NCI-H510A (cell line): ENCODE results near the gene EPN1.

Source experiments
- DNase-seq: peaks from one replicate; lab custom pipeline; 2025; lab: John Stamatoyannopoulos, UW

EPN1 gene

GRCh38 chr19:55646889-55647731 is 27.9 kb upstream of the EPN1 start:
- no peak for DNase-seq

- DNase-seq, result peak; percentile 50
These were observed 27.1 kb upstream of the EPN1 start, which contains the start of gene CCDC106 for GRCh38 chr19:55647732-55648584. CCDC106 (plus strand) TSS chr19:55648212; CDS start chr19:55649047, 835 bp downstream.

DNA sequence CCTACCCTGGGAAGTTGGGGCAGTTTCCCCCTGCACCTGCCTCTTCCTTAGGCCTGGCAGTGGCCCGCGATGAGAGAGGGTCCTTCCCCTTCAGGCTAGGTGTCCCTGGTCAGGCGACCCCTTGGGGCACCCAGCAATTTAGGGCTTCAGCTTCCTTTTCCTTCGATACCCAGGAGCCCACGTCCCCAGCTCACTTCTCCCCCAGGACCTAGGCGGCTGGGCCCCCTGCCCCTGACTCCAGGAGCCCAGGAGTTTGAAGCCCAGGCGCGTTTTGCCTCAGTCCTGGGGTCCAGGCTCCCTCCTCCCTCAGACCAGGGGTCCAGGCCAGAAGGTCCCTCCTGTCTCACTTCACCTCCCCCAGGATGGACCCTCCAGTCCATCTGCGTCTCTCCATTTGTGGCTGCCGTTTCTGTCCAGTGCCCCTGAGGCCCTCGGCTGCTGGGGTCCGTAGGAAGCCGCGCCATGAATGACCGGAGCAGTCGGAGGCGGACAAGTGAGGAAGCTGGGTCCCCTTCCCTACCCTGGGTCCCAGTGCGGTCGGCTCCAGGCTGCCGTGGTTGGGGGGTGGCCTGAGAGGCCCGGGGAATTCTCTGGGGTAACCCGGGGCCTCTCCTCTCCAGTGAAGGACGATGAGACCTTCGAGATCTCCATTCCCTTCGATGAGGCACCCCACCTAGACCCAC is 26.3 kb upstream of the EPN1 start:
- no peak for DNase-seq

DNA sequence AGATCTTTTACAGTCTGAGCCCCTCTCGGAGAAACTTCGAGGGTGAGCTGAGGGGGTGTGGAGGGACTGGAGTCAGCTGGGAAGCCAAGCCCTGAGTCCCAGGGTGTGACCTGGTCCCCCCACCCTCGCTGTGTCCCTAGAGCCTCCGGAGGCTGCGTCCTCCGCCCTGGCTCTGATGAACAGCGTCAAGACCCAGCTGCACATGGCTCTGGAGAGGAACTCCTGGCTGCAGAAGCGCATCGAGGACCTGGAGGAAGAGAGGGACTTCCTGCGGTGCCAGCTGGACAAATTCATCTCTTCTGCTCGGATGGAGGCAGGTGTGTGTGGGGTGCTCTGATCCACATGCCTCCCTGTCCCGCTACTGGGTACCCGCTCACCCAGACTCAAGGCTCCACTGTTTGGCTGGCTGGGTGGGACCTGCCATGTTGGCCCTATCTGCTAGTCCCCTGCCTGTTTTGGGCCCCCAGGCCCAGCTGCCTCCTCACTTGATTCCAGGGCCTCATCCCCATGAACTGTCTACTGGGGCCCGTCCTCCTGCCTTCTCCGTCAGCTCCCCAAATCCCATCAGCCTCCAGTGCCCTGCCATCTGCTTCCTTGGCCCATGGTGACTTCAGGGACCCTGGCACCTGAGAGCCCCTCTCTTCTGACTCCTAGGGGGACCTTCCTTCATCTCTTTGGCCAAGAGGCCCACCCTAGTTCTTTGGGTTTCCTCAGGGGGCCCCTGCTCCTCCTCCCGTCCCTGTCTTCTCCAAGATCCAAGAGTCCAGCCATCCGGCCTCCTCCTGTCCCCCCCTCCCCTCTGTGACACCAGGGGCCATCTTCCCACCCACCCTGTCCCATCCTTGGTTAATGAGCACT is 25.5 kb upstream of the EPN1 start:
- no peak for DNase-seq

GRCh38 chr19:55650126-55650557 is 24.9 kb upstream of the EPN1 start:
- DNase-seq, result no peak

DNA sequence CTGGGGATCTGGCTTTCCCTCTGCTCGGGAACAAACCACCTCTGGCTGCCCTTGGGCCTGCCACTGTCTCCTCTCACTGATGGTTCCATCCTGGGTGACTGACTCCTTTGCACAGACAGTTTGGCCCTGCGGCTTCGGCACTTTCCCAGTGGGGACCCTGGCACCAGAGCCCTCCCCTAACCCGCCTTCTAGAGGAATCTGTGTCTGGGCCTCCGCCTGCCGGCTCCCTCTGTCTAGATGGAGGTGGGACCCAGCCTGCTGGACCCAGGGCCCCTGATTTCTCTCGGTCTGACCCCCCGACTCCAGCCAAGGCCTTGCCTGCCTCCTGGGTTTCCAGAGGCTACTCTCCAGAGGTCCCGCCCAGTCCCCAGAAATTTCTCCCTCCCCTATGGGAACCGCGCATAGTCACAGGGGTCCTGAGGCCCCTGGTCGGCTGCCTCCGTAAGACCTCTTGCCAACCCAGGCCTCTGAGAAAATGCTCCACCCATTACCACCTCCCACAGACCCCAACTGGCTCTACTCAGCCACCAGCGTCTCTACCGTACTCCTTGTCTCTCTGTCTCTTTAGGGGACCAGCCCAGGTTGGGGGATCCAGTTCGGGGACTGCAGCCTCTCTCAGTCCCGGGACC is 24.3 kb upstream of the EPN1 start:
- no peak for DNase-seq

DNA sequence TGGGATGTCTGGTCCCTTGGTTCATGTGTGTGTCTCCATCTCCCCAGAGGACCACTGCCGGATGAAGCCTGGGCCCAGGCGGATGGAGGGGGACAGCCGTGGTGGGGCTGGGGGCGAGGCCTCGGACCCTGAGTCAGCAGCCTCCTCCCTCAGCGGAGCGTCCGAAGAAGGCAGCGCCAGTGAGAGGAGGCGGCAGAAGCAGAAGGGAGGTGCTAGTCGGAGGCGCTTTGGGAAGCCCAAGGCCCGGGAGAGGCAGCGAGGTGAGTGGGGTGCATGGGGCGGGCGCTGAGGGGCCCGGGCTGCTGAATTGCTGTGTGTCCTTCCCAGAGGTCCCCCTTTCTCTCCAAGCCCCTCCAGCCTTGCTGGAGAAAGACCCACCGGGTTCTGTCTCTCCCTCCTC is 23.8 kb upstream of the EPN1 start:
- DNase-seq, result no peak

GRCh38 chr19:55652311-55653128 is 22.5 kb upstream of the EPN1 start:
- no peak for DNase-seq

DNA sequence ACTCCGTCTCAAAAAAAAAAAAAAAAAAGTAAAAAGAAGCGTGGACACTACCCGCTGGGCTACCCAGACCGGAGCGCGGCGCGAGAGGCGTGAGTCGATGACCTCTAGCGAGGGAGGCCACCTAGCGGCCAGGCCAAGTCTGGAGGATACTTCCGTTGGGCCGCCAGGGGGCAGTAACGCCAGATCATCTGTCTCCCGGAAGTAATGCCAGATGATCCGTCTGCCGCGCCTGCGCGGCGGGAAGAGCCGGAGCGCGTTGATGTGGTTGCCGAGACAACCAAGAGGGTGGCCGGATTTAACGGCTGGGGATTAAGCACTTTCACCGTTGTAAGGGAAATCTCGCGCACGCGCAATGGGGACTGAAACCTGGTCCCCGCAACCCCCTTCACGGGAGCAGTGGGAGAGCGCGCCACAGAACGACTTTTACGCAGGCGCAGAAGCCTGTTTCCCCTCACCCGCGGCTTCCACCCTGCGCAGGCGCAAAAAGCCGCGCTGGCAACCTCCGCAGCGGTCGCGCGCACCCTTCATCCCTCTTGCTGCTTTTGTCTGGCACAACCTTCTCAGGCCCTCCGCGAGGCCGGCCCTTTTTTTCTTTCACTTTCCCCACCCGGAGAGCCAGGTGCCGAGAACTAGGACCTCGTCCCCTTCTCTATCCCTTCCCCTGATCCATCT is 21.2 kb upstream of the EPN1 start:
- peak; percentile 93 for DNase-seq

DNA sequence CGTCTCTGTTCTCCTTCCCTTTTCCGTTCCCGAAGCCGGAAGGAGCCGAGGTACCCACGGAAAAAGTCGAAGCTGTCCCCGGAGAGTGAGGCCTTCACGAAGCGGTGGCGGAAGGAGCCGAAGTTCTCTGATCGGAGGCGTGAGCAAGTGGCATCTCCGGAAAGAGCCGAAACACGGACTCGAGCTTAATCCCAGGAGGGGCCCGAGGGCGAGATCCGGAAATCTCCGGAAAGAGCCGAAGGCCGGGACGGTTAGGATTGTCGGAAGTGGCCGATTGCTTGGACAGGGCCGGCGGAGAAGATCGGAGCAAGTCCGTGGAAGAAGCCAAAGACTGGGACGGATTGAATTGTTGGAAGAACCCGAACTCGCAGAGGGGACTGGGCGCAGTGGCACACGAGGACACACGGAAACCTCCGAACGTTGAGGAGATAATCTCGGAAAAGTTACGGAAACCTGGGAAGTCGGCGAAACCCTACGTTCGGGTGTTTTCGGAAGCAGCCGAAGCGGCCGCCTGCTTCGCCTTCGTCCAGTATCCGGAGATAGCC is 20.6 kb upstream of the EPN1 start:
- DNase-seq, result peak; percentile 96

DNA sequence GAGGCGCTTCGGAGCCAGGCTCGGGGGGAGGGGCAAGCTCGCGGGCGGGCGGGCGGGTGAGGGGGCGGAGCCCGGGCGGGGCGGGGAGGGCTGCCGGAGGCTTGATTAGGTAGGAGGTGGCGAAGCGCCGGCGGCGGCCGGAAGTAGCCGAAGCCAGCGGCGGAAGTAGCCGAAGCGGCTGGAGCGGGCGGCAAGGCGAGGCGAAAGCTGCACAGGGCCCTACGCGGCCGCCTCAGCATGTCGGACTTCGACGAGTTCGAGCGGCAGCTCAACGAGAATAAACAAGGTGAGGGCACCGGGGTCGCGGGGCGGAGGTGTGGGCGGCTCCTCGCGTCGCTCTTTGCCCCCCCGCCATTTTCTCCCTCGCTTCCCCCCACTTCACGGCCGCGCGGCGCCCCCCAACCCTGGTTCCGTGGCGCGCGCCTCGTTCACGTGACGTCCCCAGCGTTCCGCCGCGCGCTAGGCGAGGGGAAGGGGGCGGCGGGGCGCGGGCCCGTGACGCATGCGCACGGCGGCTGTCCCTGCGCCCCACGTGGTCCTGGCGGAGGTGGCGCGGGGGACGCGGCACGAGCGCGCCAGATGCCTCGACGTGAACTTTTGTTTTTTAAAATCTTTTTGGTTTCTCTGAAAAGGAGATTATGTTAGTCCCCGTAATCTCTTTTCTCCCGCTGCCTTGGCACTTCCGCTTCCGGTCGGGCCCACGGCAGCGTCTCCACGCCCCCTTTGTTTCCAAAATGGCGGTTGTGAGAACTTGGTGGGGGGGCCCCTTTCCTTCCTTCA is 20.0 kb upstream of the EPN1 start, which contains the start of gene U2AF2:
U2AF2 (plus strand) TSS at position 168 of the 780 bp plus-strand sequence; CDS start at position 238, 70 bp downstream.
- peak; percentile 71 for DNase-seq

DNA sequence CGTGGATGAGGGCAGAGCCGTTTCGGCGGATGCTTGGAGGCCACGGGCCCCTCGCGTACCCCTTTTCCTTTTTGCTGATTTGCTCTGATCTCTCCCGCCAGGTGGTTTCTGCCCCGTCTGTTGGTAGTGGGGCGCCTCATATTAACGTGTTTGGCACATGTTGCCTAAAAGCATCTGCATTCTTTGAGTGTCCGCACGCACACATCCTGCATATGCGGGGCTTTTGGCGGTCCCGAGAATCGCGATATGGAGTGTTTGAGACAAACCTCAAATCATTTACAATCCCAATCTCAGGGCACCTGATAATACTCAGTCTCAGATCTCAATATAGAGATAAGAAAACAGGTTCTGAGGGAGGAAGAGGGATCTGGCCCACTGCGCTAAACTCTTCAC is 19.4 kb upstream of the EPN1 start:
- no peak for DNase-seq

GRCh38 chr19:55656552-55656951 is 18.5 kb upstream of the EPN1 start:
- DNase-seq, result no peak

GRCh38 chr19:55656988-55657747 is 17.9 kb upstream of the EPN1 start:
- no peak for DNase-seq

- no peak for DNase-seq
These were observed 16.1 kb upstream of the EPN1 start for GRCh38 chr19:55658846-55659459.

- DNase-seq, result no peak
These were observed 15.2 kb upstream of the EPN1 start for GRCh38 chr19:55659822-55660221.

DNA sequence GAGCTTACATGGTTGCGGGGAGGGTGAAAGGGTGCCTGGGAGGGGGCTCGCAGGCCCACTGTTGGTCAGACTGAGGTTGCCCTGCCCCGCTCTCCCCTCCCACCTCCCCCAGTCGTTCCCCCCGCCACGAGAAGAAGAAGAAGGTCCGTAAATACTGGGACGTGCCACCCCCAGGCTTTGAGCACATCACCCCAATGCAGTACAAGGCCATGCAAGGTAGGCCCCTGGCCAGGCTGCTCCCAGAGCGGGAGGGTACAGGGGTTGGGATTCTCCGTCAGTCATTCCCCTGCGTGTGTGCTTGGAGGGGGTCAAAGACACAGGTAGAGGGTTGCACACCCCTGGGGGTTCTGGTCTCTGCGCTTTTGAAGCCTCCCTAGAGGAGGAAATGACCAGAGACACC is 14.6 kb upstream of the EPN1 start:
- no peak for DNase-seq
